Fibroblast of skin of left quadriceps (primary cell): Measurements from ENCODE around the gene HOTAIR.

Source experiments
- DNase-seq, 2 experiments: peaks; one replicate each; pipeline ENCODE4 v3.0.0-alpha.2; 2013; ENCODE audit warnings: low read depth in 2 of 2

Gene HOTAIR

GRCh38 chr12:53948650-53949593, 25.8 kb downstream of the HOTAIR start:
- no peak for DNase-seq

GRCh38 chr12:53947743-53948142, 27.0 kb downstream of the HOTAIR start:
- DNase-seq: no peak

GRCh38 chr12:53944907-53945847, 29.6 kb downstream of the HOTAIR start:
- no peak for DNase-seq

- no peak for DNase-seq
Observed at GRCh38 chr12:53944209-53944608, 30.5 kb downstream of the HOTAIR start.

GRCh38 chr12:53942467-53942997, 32.2 kb downstream of the HOTAIR start:
- DNase-seq: no peak

- no peak for DNase-seq
Observed at GRCh38 chr12:53941750-53942149, 33.0 kb downstream of the HOTAIR start.

- DNase-seq: no peak
Observed at GRCh38 chr12:53941187-53941586, 33.6 kb downstream of the HOTAIR start.

GRCh38 chr12:53940443-53941014, 34.2 kb downstream of the HOTAIR start:
- no peak for DNase-seq

GRCh38 chr12:53939141-53940108, 35.3 kb downstream of the HOTAIR start:
- no peak for DNase-seq

- peak; percentile 35 to 40 for DNase-seq
Observed at GRCh38 chr12:53938326-53939140, 36.2 kb downstream of the HOTAIR start, which contains the start of gene HOXC13. Gene HOXC13, plus strand, starts transcription at chr12:53938831. Its CDS starts 76 bp downstream, at chr12:53938907.

- no peak for DNase-seq
Observed at GRCh38 chr12:53937596-53938325, 37.0 kb downstream of the HOTAIR start.

- DNase-seq: no peak
Observed at GRCh38 chr12:53937099-53937498, 37.7 kb downstream of the HOTAIR start.

GRCh38 chr12:53935383-53936341, 39.1 kb downstream of the HOTAIR start:
- no peak for DNase-seq

- DNase-seq: no peak
Observed at GRCh38 chr12:53932915-53933314, 41.8 kb downstream of the HOTAIR start.

- DNase-seq: no peak
Observed at GRCh38 chr12:53931844-53932581, 42.7 kb downstream of the HOTAIR start.

GRCh38 chr12:53930591-53931255, 44.0 kb downstream of the HOTAIR start:
- no peak for DNase-seq
